Astrocyte (in vitro differentiated cells and primary cell): ENCODE results near the gene ZNG1A. TPM values are rescaled to one million over a fixed set of nuclear protein-coding genes. Genes with fewer than 3 reads are reported as not detected.

Source experiments
- DNase-seq: peaks from one replicate; pipeline ENCODE4 v3.0.0-alpha.2; 2010; ENCODE audit warnings: low read depth
- FAIRE-seq: peaks from 2 replicates; lab custom pipeline; 2011; peaks lifted over from hg19 to GRCh38; lab: Jason Lieb, UNC
- H2AFZ ChIP-seq: 2 replicates; pipeline ENCODE4 v1.6.0; 2012; ENCODE audit warnings: low read depth, low read length, inconsistent platforms
- H3K27ac ChIP-seq: 2 replicates; pipeline ENCODE4 v1.5.1; 2011; ENCODE audit warnings: low read depth, low read length, inconsistent platforms
- H3K27me3 ChIP-seq: 2 replicates; pipeline ENCODE4 v1.6.0; 2011; ENCODE audit warnings: low read length, inconsistent platforms; ENCODE audit not compliant: insufficient read depth
- H3K36me3 ChIP-seq: 2 replicates; pipeline ENCODE4 v1.5.1; 2011; ENCODE audit warnings: low read length, inconsistent platforms; ENCODE audit not compliant: insufficient read depth
- H3K4me1 ChIP-seq: 2 replicates; pipeline ENCODE4 v1.5.1; 2011; ENCODE audit warnings: low read length, inconsistent platforms; ENCODE audit not compliant: insufficient read depth
- H3K4me2 ChIP-seq: 2 replicates; pipeline ENCODE4 v1.6.0; 2012; ENCODE audit warnings: low read length, inconsistent platforms
- H3K4me3 ChIP-seq: 2 replicates; pipeline ENCODE4 v1.5.1; 2011; ENCODE audit warnings: low read depth, mild to moderate bottlenecking, low read length, inconsistent platforms; ENCODE audit not compliant: insufficient read depth
- H3K79me2 ChIP-seq: 2 replicates; pipeline ENCODE4 v1.6.0; 2012; ENCODE audit warnings: mild to moderate bottlenecking, low read length, inconsistent platforms; ENCODE audit not compliant: insufficient read depth
- H3K9ac ChIP-seq: 2 replicates; pipeline ENCODE4 v1.6.0; 2012; ENCODE audit warnings: mild to moderate bottlenecking, low read length, inconsistent platforms
- H3K9me3 ChIP-seq: 2 replicates; pipeline ENCODE4 v1.5.1; 2012; ENCODE audit warnings: low read depth, mild to moderate bottlenecking, low read length, inconsistent platforms; ENCODE audit not compliant: insufficient read depth
- H4K20me1 ChIP-seq: 2 replicates; pipeline ENCODE4 v1.6.0; 2012; ENCODE audit warnings: low read length, inconsistent platforms; ENCODE audit not compliant: insufficient read depth
- H3K27ac Mint-ChIP-seq: one replicate; pipeline ENCODE4 v1.8.0; 2021; ENCODE audit warnings: mild to moderate bottlenecking, mixed read lengths; ENCODE audit not compliant: unreplicated experiment
- H3K27me3 Mint-ChIP-seq: one replicate; pipeline ENCODE4 v1.8.0; 2021; ENCODE audit warnings: low read depth, mixed read lengths; ENCODE audit not compliant: unreplicated experiment
- H3K36me3 Mint-ChIP-seq: one replicate; pipeline ENCODE4 v1.8.0; 2021; ENCODE audit warnings: low read depth, mixed read lengths; ENCODE audit not compliant: unreplicated experiment
- H3K4me1 Mint-ChIP-seq: one replicate; pipeline ENCODE4 v1.8.0; 2021; ENCODE audit warnings: low read depth, mixed read lengths; ENCODE audit not compliant: unreplicated experiment
- H3K4me3 Mint-ChIP-seq: one replicate; pipeline ENCODE4 v1.8.0; 2021; ENCODE audit warnings: mild to moderate bottlenecking, moderate library complexity, mixed read lengths; ENCODE audit not compliant: unreplicated experiment
- H3K9me3 Mint-ChIP-seq: one replicate; pipeline ENCODE4 v1.8.0; 2021; ENCODE audit warnings: mild to moderate bottlenecking, mixed read lengths; ENCODE audit not compliant: unreplicated experiment
- EZH2 ChIP-seq: IDR thresholded peaks from 2 replicates; pipeline ENCODE4 v1.6.1; 2012; ENCODE audit warnings: mild to moderate bottlenecking, low read length, inconsistent platforms; ENCODE audit not compliant: insufficient read depth
- total RNA-seq: library from RNA; stranded (reverse); gene quantifications from 2 replicates; pipeline ENCODE4 v1.2.1, GENCODE V29; 2021
- TF ChIP-seq, protein P1 (sequence below): IDR thresholded peaks from 2 replicates; pipeline ENCODE4 v1.5.1; 2011; ENCODE audit warnings: low read depth, mild to moderate bottlenecking, inconsistent platforms, low read length, moderate library complexity; ENCODE audit not compliant: insufficient read depth

Gene ZNG1A
- total RNA-seq, 1 donor from 2014 or later: 49.4 TPM

DNA sequence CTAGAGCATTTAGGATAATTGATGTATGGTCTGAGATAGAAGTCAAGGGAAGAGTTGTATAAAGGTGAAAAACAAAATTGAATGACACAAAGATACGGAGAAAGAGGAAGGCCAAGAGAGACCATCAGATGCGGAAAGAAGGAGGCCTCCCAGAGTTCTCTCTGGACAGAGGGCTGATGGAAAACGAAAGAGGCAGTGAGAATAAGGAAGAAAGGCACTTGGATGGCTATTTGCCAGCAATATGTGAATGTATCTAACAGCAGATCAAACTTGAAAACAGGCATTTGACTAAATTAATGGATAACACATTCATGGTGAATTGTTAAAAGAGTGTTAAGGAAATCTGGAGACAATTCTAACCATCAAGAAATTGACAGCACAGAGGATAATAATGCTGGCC lies 33.4 kb upstream of the ZNG1A start:
- Histone ChIP-seq H3K9ac (no peak overlapping the region), H3K4me1 (no peaks in the 10 kb centered on the region), H3K27ac (no peak overlapping the region), H3K4me2 (no peak overlapping the region), H3K79me2 (no peaks in the 10 kb centered on the region), H4K20me1 (no peaks in the 10 kb centered on the region), H3K27me3 (peaks cover 25% of the 10 kb centered on the region), H3K9me3 (no peaks in the 10 kb centered on the region), H2AFZ (no peak overlapping the region), H3K36me3 (no peaks in the 10 kb centered on the region), H3K4me3 (no peak overlapping the region)
- Mint-ChIP-seq H3K36me3 (no peaks in the 10 kb centered on the region), H3K27me3 (peaks cover 10% of the 10 kb centered on the region), H3K4me3 (no peak overlapping the region), H3K9me3 (no peaks in the 10 kb centered on the region), H3K4me1 (no peaks in the 10 kb centered on the region), H3K27ac (no peak overlapping the region)
- TF ChIP-seq, protein P1, sequence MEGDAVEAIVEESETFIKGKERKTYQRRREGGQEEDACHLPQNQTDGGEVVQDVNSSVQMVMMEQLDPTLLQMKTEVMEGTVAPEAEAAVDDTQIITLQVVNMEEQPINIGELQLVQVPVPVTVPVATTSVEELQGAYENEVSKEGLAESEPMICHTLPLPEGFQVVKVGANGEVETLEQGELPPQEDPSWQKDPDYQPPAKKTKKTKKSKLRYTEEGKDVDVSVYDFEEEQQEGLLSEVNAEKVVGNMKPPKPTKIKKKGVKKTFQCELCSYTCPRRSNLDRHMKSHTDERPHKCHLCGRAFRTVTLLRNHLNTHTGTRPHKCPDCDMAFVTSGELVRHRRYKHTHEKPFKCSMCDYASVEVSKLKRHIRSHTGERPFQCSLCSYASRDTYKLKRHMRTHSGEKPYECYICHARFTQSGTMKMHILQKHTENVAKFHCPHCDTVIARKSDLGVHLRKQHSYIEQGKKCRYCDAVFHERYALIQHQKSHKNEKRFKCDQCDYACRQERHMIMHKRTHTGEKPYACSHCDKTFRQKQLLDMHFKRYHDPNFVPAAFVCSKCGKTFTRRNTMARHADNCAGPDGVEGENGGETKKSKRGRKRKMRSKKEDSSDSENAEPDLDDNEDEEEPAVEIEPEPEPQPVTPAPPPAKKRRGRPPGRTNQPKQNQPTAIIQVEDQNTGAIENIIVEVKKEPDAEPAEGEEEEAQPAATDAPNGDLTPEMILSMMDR: no peak
- TF ChIP-seq EZH2: no peak
- no peak for FAIRE-seq
- DNase-seq: no peak

DNA sequence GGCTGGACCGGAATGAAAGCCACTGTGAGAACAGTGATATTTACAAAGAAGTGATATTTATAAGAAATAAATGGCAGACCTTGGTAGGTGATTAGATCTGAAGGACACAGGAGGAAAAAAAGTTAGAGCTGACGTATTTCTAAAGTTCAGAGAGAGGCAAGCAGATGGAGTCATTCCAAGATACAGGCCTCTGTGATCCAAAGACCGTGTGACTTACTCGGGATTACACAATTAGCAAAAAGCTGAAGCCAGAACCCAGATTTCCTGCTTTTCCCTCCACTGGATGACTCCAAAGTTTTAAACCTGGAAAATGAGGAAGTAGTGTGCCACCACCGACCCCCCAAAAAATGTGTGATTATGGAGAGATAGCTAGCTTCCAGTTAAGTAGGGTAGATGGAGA lies 32.7 kb upstream of the ZNG1A start:
- no peaks in the 10 kb centered on the region for H3K36me3 Mint-ChIP-seq
- no peaks in the 10 kb centered on the region for H3K9me3 Mint-ChIP-seq
- H3K27ac Mint-ChIP-seq: no peak overlapping the region
- no peaks in the 10 kb centered on the region for H3K9me3 ChIP-seq
- H3K4me1 ChIP-seq: no peaks in the 10 kb centered on the region
- H3K36me3 ChIP-seq: no peaks in the 10 kb centered on the region
- no peaks in the 10 kb centered on the region for H4K20me1 ChIP-seq
- H3K9ac ChIP-seq: no peak overlapping the region
- peaks cover 25% of the 10 kb centered on the region for H3K27me3 ChIP-seq
- DNase-seq: no peak
- no peak overlapping the region for H3K4me2 ChIP-seq
- H2AFZ ChIP-seq: no peak overlapping the region
- no peak for FAIRE-seq
- H3K4me1 Mint-ChIP-seq: no peaks in the 10 kb centered on the region
- no peak overlapping the region for H3K4me3 ChIP-seq
- no peak overlapping the region for H3K4me3 Mint-ChIP-seq
- H3K79me2 ChIP-seq: no peaks in the 10 kb centered on the region
- no peak overlapping the region for H3K27ac ChIP-seq
- no peak for TF ChIP-seq EZH2
- TF ChIP-seq, protein P1: no peak
- H3K27me3 Mint-ChIP-seq: peaks cover 4% of the 10 kb centered on the region

DNA sequence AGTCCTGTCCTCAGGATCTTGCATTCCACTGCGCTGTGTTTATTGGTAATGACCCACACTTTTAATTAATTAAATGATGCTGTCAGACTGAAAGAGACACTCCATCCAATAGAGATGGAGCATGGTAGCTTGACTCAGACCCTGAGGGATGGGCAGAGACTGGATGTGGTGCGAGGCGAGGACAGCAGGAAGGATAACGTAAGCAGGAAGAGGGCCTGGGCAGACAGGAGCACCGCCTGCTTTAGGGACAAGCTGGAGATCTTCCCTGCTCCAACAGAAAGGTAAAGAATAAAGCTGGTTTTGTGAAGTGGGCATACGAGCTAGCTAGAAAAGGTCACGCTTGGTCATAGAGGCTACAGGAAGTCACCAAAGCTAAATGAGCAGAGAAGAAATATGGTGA lies 32.2 kb upstream of the ZNG1A start:
- Mint-ChIP-seq H3K27ac (no peak overlapping the region), H3K9me3 (no peaks in the 10 kb centered on the region), H3K36me3 (no peaks in the 10 kb centered on the region), H3K4me1 (no peaks in the 10 kb centered on the region), H3K27me3 (peaks cover 2% of the 10 kb centered on the region), H3K4me3 (no peak overlapping the region)
- FAIRE-seq: no peak
- Histone ChIP-seq H3K27ac (no peak overlapping the region), H2AFZ (no peak overlapping the region), H3K79me2 (no peaks in the 10 kb centered on the region), H3K4me1 (no peaks in the 10 kb centered on the region), H4K20me1 (no peaks in the 10 kb centered on the region), H3K36me3 (no peaks in the 10 kb centered on the region), H3K4me2 (no peak overlapping the region), H3K9me3 (no peaks in the 10 kb centered on the region), H3K4me3 (no peak overlapping the region), H3K9ac (no peak overlapping the region), H3K27me3 (peaks cover 23% of the 10 kb centered on the region)
- DNase-seq: no peak
- TF ChIP-seq, protein P1: no peak
- TF ChIP-seq EZH2: no peak
